GM10266 (cell line): ENCODE results near the gene RIN2.

Source experiments
- DNase-seq: peaks from one replicate; pipeline ENCODE4 v3.0.0; 2012; ENCODE audit errors: extremely low spot score
- CTCF ChIP-seq: IDR thresholded peaks from 2 replicates; pipeline ENCODE4 v1.5.1; 2012; ENCODE audit warnings: mild to moderate bottlenecking, low read depth; ENCODE audit not compliant: control insufficient read depth, insufficient read depth; ENCODE audit errors: missing control alignments

Gene RIN2, protein sequence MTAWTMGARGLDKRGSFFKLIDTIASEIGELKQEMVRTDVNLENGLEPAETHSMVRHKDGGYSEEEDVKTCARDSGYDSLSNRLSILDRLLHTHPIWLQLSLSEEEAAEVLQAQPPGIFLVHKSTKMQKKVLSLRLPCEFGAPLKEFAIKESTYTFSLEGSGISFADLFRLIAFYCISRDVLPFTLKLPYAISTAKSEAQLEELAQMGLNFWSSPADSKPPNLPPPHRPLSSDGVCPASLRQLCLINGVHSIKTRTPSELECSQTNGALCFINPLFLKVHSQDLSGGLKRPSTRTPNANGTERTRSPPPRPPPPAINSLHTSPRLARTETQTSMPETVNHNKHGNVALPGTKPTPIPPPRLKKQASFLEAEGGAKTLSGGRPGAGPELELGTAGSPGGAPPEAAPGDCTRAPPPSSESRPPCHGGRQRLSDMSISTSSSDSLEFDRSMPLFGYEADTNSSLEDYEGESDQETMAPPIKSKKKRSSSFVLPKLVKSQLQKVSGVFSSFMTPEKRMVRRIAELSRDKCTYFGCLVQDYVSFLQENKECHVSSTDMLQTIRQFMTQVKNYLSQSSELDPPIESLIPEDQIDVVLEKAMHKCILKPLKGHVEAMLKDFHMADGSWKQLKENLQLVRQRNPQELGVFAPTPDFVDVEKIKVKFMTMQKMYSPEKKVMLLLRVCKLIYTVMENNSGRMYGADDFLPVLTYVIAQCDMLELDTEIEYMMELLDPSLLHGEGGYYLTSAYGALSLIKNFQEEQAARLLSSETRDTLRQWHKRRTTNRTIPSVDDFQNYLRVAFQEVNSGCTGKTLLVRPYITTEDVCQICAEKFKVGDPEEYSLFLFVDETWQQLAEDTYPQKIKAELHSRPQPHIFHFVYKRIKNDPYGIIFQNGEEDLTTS

DNA sequence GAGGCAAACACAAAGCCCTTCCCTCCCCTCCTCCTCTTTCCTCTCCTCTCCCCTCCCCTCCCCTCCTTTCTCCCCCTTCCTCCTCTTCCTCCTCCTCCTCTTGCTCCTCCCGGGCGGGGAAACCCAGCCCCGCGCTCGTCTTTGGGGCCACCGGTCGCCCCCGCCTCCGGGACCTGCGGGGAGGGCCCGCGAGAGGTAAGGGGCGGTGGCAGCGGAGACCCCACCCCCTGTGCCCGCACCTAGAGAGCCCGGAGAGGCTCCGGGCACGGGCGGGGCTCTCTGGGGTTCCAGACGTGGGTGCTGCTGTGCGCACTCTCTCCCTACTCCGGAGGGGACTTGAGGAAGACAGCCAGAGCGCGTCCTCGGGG lies at the start of gene RIN2:
RIN2 (plus strand) TSS at position 126 of the 368 bp plus-strand sequence. CDS start 131,344 bp downstream, outside the sequence.
- no peak for TF ChIP-seq CTCF
- DNase-seq = peak; percentile 38

DNA sequence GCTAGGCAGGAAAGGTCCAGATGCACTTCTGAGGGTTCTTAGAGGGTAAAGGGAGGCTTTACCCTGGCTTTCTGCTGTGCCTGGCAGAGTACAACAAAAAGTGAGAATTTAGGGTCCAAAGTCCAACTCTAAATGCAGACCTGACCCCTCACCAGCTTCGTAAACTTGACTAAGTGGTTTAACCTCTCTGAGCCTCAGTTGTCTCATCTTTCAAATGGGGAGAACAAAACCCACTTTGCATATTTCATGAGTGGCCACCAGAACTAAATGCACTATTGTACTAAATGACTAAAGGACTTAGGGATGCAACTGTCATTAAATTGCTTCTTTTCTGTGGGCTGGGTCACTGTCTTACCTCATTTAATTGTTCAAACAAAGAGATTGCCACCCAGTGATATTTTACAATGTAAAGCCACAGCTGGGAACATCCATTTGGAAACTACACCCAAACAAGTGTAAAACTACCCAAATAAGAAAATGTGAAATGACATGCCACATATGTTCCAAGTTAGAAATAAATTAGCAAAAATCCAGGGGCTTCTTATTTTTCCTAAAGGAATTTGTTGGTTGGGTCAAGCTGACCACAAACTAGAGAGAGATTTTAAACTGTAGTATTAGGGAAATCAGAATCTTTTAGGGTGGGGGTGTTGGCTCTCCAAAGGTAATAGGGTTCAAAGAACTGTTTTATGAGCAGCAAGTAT lies 48.3 kb upstream of the RIN2 start:
- DNase-seq = no peak
- no peak for TF ChIP-seq CTCF

DNA sequence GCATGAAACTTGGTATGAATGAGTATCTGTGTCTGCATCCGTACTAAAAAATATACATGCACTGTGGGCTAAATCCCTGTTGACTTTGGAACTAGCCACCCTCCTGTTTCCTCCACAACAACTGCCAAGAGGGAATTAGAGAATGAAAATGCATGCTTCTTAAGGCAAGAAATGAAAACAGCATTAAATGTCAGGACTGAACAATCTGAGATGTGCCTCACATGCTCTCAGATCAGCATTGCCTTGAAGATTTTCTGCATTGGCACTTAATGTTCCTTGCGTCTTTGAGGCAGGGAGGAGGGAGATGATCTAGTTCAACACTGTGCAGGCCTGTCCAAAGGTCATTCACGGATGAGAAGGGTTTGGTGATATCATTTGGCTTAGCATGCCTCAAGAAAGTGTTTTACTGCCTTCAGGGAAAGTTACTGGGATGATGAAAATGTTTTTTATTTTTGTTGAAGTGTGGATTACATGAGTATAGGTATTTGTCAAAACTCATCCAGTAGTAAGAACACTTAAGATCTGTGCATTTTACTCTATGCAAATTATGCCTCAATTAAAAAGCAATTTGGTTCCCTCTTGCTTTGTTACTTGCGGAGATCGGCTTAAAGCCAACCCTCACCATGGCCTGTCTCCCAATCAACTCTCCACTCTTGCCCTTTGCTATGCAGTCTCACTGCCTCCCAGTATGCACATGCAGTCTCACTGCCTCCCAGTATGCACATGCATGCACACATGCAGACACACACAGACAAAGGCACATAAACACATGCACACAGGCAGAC lies 47.5 kb upstream of the RIN2 start:
- TF ChIP-seq CTCF = no peak
- no peak for DNase-seq

- TF ChIP-seq CTCF = no peak
- no peak for DNase-seq
These were observed 46.9 kb upstream of the RIN2 start for GRCh38 chr20:19711126-19711525.

- TF ChIP-seq CTCF = no peak
- DNase-seq = no peak
These were observed 45.3 kb upstream of the RIN2 start for GRCh38 chr20:19712721-19713260.

DNA sequence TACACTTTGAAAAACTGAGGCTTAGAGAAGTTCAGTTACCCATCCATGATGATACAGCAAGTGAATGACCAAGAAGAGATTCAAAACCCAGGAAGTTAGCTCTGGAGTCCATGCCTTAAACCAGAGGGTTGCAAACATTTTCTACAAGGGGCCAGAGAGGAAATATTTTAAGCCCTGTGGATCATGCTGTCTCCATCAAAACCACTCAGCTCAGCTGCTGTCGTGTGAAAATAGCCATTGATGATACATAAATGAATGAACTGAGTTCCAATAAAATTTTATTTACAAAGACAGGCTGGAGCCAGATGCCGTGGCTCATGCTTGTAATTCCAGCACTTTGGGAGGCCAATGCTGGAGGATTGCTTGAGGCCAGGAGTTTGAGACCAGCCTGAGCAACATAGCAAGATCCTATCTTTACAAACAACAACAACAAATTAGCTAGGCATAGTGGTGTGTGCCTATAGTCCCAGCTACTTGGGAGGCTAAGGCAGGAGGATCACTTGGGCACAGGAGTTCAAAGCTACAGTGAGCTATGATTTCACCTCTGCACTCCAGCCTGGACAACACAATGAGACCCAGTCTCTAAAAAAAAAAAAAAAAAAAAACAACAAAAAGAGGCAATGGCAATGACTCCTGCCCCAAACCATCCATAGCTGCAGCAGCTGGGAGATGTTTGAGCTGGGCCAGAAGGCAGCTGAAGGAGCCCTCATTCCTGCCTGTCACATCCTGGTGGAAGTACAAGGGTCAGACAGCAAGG lies 44.1 kb upstream of the RIN2 start:
- TF ChIP-seq CTCF = no peak
- no peak for DNase-seq
